Measurements from ENCODE around the gene NGLY1. TPM values are rescaled to one million over a fixed set of nuclear protein-coding genes. Genes with fewer than 3 reads are reported as not detected.

The NGLY1 gene
- total RNA-seq, 1 experiment from 2014 or later: 27.0 TPM

DNA sequence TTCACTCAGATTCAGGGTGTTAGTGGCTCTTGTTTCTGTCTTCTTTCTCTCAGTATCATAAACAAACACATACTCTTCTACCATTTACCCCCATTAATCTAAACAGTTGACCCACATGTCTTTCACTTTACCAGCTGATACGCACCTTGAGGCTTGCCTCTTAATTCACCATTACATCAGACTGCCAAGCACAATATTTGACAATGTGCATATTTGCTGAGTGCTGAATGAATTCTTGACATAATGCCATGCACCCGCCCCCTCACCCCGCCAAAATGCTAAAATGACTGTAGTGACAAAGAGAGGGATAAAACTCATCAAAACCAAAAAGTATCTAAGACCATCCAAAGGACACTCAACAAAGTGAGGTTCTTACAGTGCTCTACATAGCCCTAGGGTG lies 57.4 kb downstream of the NGLY1 start:
- Histone ChIP-seq H3T11ph (ENCODE audit: low read length) (no peak overlapping the region), H3K9ac (ENCODE audit: extremely low read depth, insufficient read length, low read length) (no peak overlapping the region), H3K14ac (ENCODE audit: insufficient read depth, low read length) (no peak overlapping the region), H3K27ac (ENCODE audit: insufficient read length, low read depth, low read length) (no peak overlapping the region), H4K8ac (replicated peaks; ENCODE audit: insufficient read length, low read depth, low read length) (no peak overlapping the region), H3K79me1 (ENCODE audit: insufficient read depth, low read depth, low read length, poor library complexity, severe bottlenecking) (no peaks in the 10 kb centered on the region), H3K4ac (ENCODE audit: low read depth, low read length) (no peak overlapping the region), H3K18ac (ENCODE audit: insufficient read length, low read depth, low read length) (no peak overlapping the region), H3K27me3 (ENCODE audit: insufficient read depth, low read length) (no peaks in the 10 kb centered on the region), H2BK20ac (ENCODE audit: low read depth, low read length, poor library complexity, severe bottlenecking) (no peak overlapping the region), H3K4me1 (ENCODE audit: insufficient read depth, low read length) (no peaks in the 10 kb centered on the region), H3K23me2 (ENCODE audit: insufficient read length, low read depth, low read length, poor library complexity, severe bottlenecking) (no peaks in the 10 kb centered on the region), H3K9me3 (ENCODE audit: control insufficient read depth, low read depth, low read length) (no peaks in the 10 kb centered on the region), H2BK5ac (ENCODE audit: insufficient read length, low read length) (no peak overlapping the region), H2BK120ac (ENCODE audit: low read depth, low read length, poor library complexity, severe bottlenecking) (no peak overlapping the region), H2BK12ac (ENCODE audit: insufficient read length, low read depth, low read length) (no peak overlapping the region), H2BK15ac (ENCODE audit: low read depth, low read length) (no peak overlapping the region), H2AK5ac (ENCODE audit: insufficient read length, low read length) (no peak overlapping the region), H4K91ac (ENCODE audit: insufficient read length, low read depth, low read length) (no peak overlapping the region), H2AFZ (ENCODE audit: low read length) (no peak overlapping the region), H3K79me2 (ENCODE audit: insufficient read depth, low read length) (no peaks in the 10 kb centered on the region), H3K4me2 (ENCODE audit: insufficient read depth, insufficient read length, low read length) (no peak overlapping the region), H4K5ac (ENCODE audit: insufficient read length, low read depth, low read length) (no peak overlapping the region), H3K23ac (ENCODE audit: insufficient read length, low read depth, low read length) (no peak overlapping the region), H3K56ac (ENCODE audit: insufficient read length, low read depth, low read length) (no peak overlapping the region), H4K20me1 (ENCODE audit: control insufficient read depth, insufficient read depth, insufficient read length) (no peaks in the 10 kb centered on the region)
- Mint-ChIP-seq H3K27me3 (ENCODE audit: low read depth) (no peaks in the 10 kb centered on the region), H3K4me1 (no peaks in the 10 kb centered on the region), H3K36me3 (ENCODE audit: insufficient read depth in 1 of 3, low read depth in 3 of 3) (peaks cover 0 to 12% (median 9%) of the 10 kb centered on the region in 3 experiments; a peak in 4 of 7 replicates), H3K27ac (no peak overlapping the region), H3K4me3 (no peak overlapping the region), H3K9me3 (no peaks in the 10 kb centered on the region)
- no CpG with 5 or more reads among the region's 3 CpGs for WGBS (ENCODE audit: extremely low coverage, insufficient read length, low lambda C conversion rate)
- DNase-seq: no peak
- TF ChIP-seq, protein P1, sequence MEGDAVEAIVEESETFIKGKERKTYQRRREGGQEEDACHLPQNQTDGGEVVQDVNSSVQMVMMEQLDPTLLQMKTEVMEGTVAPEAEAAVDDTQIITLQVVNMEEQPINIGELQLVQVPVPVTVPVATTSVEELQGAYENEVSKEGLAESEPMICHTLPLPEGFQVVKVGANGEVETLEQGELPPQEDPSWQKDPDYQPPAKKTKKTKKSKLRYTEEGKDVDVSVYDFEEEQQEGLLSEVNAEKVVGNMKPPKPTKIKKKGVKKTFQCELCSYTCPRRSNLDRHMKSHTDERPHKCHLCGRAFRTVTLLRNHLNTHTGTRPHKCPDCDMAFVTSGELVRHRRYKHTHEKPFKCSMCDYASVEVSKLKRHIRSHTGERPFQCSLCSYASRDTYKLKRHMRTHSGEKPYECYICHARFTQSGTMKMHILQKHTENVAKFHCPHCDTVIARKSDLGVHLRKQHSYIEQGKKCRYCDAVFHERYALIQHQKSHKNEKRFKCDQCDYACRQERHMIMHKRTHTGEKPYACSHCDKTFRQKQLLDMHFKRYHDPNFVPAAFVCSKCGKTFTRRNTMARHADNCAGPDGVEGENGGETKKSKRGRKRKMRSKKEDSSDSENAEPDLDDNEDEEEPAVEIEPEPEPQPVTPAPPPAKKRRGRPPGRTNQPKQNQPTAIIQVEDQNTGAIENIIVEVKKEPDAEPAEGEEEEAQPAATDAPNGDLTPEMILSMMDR (conservative IDR thresholded peaks at IDR 0.05): no peak
